ENCODE results near the gene SERPINA12.

DNA sequence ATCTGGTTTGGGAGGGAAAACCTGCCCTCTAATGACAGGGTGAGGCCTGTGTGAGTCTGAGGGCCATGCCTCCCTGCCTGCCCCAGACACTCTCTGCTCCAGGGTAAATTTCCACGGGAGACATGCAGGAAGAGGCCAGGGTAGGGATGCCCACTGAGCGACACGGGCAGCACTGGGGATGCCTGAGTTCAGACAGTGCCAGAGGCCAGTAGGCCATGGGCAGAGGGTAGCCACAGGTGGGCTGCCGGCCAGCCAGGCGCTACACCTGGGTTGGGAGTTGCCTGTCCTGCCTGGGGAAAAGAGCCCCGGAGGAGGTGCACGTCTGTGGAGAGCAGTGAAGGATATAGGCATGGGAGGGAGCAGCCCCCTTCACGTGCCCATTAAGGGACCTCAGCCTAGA, 3.6 kb downstream of the SERPINA12 start:
- TF ChIP-seq EZH2 (IDR thresholded peaks at IDR 0.05) = no peak
- no peak for TF ChIP-seq POLR2AphosphoS5 (IDR thresholded peaks at IDR 0.05; ENCODE audit: borderline replicate concordance, low read depth, low read length)
- no peak for TF ChIP-seq FOXP2 (optimal IDR thresholded peaks at IDR 0.05; ENCODE audit: control extremely low read depth, extremely low read length, insufficient read depth)

All from SK-N-MC (cell line).